Measurements from ENCODE around the gene CELF2.

CELF2 gene

DNA sequence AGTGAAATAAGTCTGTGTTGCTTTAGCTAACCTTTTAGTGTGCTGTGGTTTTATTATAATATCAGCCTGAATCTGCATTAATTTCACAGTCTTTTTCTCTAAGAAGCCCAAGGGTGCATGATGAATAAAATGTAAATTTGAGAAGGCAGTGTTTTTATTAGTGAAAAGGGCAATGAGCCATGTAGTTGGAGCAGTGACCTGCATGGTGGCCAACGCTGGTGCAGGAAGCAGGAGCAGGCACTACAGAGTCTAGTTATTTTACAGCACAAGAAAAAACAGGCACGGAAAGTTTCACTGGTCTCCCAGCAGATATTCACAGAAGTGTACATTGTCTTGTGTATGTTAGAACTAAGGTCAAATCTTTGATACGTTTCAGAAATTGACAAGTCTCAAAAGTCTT, 247.8 kb downstream of the CELF2 start:
- DNase-seq (ENCODE audit: low read depth, low spot score) = no peak
- in situ Hi-C loops (cut with HindIII; ENCODE audit: low sequenced_read_pairs) = no loop called here
- no peak overlapping the region for H3K4me3 ChIP-seq (ENCODE audit: low read depth, low read length)
- TF ChIP-seq, protein P1, sequence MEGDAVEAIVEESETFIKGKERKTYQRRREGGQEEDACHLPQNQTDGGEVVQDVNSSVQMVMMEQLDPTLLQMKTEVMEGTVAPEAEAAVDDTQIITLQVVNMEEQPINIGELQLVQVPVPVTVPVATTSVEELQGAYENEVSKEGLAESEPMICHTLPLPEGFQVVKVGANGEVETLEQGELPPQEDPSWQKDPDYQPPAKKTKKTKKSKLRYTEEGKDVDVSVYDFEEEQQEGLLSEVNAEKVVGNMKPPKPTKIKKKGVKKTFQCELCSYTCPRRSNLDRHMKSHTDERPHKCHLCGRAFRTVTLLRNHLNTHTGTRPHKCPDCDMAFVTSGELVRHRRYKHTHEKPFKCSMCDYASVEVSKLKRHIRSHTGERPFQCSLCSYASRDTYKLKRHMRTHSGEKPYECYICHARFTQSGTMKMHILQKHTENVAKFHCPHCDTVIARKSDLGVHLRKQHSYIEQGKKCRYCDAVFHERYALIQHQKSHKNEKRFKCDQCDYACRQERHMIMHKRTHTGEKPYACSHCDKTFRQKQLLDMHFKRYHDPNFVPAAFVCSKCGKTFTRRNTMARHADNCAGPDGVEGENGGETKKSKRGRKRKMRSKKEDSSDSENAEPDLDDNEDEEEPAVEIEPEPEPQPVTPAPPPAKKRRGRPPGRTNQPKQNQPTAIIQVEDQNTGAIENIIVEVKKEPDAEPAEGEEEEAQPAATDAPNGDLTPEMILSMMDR (IDR thresholded peaks at IDR 0.05; ENCODE audit: low read depth, low read length) = no peak

DNA sequence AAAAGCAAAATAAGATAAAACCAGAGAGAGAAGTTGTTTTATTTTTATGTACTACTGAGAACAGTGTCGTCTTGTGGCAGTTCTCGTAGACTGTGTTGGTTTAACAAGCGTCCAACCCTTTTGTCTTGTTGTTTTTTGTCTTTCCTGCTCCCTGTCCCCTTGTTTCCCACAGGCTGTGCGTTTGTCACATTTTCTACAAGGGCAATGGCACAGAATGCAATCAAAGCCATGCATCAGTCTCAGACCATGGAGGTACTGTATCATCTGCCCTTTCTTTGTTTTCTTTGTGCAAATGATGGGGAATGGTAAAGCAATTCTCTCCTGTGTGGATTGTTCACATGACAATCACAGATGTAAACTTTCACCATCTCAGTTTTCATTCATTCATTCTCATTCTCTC, 248.8 kb downstream of the CELF2 start:
- H3K4me3 ChIP-seq (ENCODE audit: low read depth, low read length) = no peak overlapping the region
- no peak for DNase-seq (ENCODE audit: low read depth, low spot score)
- in situ Hi-C loops (cut with HindIII; ENCODE audit: low sequenced_read_pairs) = no loop called here
- TF ChIP-seq, protein P1 (IDR thresholded peaks at IDR 0.05; ENCODE audit: low read depth, low read length) = no peak

DNA sequence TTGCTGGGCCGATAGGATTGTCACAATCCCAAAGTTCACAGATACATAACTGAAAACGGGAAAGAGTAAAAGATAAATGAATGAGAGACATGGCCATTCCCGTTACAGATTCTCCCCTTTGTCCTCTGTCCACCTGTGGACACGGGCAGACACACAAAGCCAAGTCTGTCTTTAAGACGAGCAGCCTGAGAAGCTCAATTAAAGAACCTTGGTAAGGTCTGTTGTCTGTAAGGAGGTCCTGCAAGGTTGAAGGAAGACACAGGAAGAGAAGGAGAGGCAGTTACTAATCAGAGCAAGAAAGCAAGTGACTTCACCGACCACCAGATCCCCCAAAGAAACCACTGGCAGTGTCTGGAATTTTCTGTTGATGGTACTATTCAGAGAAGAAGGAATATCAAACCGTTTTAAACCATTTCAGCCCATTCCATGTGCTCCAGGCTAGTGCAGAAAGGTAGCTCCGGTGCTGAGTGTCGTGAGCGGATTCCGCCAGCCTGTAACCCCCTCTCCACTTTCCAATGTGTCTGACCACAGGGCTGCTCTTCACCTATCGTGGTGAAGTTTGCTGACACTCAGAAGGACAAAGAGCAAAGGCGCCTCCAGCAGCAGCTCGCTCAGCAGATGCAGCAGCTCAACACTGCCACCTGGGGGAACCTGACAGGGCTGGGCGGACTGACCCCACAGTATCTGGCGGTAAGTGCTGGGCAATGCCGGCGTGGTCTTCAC, 252.6 kb downstream of the CELF2 start:
- H3K4me3 ChIP-seq (ENCODE audit: low read depth, low read length) = no peak overlapping the region
- TF ChIP-seq, protein P1 (IDR thresholded peaks at IDR 0.05; ENCODE audit: low read depth, low read length) = peak; percentile 97
- DNase-seq (ENCODE audit: low read depth, low spot score) = peak; percentile 57
- in situ Hi-C loops (cut with HindIII; ENCODE audit: low sequenced_read_pairs) = no loop called here

DNA sequence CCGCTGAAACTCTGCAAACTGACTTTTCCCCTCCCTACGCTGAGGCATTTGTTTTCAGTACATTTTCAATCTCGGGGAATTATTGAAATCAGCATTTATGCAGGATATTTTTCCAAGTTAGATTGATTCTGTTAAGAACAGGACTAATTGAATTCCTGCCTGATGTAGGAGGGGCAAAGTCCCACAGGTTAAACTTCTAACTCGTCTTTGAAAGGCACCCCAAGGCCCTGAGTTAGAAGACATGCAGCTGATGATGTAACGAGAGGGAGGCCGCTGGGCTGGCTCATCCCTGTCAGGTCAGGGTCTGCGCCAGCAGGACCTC, 253.1 kb downstream of the CELF2 start:
- no peak for DNase-seq (ENCODE audit: low read depth, low spot score)
- in situ Hi-C loops (cut with HindIII; ENCODE audit: low sequenced_read_pairs) = no loop called here
- no peak overlapping the region for H3K4me3 ChIP-seq (ENCODE audit: low read depth, low read length)
- TF ChIP-seq, protein P1 (IDR thresholded peaks at IDR 0.05; ENCODE audit: low read depth, low read length) = no peak

DNA sequence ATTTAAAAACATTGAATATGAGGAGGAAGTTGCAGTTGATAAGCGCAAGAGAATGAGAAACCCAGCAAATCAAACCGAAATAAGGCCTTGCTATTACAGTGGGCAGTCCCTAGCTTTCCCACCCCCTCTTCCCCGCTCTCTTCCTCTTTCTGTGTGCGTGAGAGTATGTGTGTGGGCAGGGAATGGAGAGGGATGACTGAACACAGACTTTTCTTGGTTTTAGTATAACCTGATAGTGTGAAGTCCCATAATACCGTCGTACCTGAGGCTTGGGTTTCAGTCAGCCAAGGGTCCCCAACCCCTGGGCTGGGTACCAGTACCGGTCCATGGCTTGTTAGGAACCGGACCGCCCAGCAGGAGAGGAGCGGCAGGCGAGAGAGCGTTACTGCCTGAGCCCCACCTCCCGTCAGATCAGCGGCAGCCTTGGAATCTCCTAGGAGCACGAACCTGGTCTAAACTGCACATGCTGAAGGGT, 255.3 kb downstream of the CELF2 start:
- TF ChIP-seq, protein P1 (IDR thresholded peaks at IDR 0.05; ENCODE audit: low read depth, low read length) = no peak
- no peak for DNase-seq (ENCODE audit: low read depth, low spot score)
- no peak overlapping the region for H3K4me3 ChIP-seq (ENCODE audit: low read depth, low read length)
- in situ Hi-C loops (cut with HindIII; ENCODE audit: low sequenced_read_pairs) = no loop called here

DNA sequence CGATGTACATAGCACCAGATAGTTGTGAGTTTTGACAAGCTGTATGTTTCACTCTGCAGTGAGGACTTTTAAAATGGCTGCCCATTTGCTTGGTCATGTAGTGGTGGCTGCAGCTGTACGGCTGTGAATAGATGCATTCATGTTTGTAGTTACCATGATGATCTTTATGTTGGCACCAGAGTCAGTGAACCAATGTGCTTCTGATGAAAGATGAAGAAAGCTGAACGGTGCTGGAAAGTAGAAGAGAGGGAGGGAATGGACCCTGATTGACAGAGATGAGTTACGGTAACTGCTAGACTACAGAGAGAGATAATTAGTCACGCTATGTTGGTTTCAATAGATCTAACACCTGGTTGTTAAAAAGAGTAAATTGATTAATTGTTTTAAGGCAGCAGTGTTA, 256.8 kb downstream of the CELF2 start:
- no peak overlapping the region for H3K4me3 ChIP-seq (ENCODE audit: low read depth, low read length)
- TF ChIP-seq, protein P1 (IDR thresholded peaks at IDR 0.05; ENCODE audit: low read depth, low read length) = no peak
- in situ Hi-C loops (cut with HindIII; ENCODE audit: low sequenced_read_pairs) = no loop called here
- DNase-seq (ENCODE audit: low read depth, low spot score) = no peak

All from astrocyte of the spinal cord (primary cell).